Measurements from ENCODE around the gene ARHGAP19.

DNA sequence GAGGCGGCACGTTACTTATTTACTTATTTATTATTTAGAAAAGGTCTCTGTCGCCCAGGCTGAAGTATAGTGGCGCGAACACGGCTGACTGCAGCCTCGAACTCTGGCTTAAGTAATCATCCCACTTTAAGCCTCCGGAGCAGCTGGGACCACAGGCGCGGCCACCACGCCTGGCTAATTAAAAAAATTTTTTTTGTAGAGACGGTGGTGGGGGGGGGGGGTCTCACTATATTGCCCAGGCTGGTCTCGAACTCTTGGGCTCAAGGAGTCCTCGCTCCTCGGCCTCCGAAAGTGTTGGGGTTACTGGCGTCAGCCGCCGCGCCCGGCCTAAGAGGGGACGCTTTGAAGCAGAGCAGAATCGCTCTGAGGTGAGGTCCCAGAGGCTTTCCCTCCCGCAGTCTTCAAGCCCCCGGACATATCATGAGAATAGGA lies 42.8 kb upstream of the ARHGAP19 start:
- TF ChIP-seq, protein P1, sequence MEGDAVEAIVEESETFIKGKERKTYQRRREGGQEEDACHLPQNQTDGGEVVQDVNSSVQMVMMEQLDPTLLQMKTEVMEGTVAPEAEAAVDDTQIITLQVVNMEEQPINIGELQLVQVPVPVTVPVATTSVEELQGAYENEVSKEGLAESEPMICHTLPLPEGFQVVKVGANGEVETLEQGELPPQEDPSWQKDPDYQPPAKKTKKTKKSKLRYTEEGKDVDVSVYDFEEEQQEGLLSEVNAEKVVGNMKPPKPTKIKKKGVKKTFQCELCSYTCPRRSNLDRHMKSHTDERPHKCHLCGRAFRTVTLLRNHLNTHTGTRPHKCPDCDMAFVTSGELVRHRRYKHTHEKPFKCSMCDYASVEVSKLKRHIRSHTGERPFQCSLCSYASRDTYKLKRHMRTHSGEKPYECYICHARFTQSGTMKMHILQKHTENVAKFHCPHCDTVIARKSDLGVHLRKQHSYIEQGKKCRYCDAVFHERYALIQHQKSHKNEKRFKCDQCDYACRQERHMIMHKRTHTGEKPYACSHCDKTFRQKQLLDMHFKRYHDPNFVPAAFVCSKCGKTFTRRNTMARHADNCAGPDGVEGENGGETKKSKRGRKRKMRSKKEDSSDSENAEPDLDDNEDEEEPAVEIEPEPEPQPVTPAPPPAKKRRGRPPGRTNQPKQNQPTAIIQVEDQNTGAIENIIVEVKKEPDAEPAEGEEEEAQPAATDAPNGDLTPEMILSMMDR (IDR thresholded peaks at IDR 0.05) = no peak
- TF ChIP-seq POLR2A (IDR thresholded peaks at IDR 0.05) = no peak
- no peak for TF ChIP-seq POLR2AphosphoS5 (IDR thresholded peaks at IDR 0.05)
